Panc1 (cell line): ENCODE data around the gene MAP3K6. TPM values are rescaled to one million over a fixed set of nuclear protein-coding genes. Genes with fewer than 3 reads are reported as not detected.

Experiments used
- ATAC-seq: fragments of 200-7000 bp; cut with Tn5 transposase; 2 replicates; pipeline ENCODE4 v1.9.1; 2020; ENCODE audit warnings: mild to moderate bottlenecking, moderate library complexity
- BruUV-seq: library from RNA; stranded (reverse); fragments of 400-500 nt; replicated peaks from 2 replicates; lab custom pipeline; 2021; lab: Mats Ljungman, UMichigan
- CTCF ChIA-PET: fragments of 300-600 bp; sonication (Branson Sonifier 250); formaldehyde crosslinking; loops from one replicate; lab custom pipeline; 2022; ENCODE audit warnings: antibody characterized with exemption; lab: Charles Lee
- POLR2A ChIA-PET: fragments of 300-600 bp; sonication (Branson Sonifier 250); formaldehyde crosslinking; loops from one replicate; lab custom pipeline; 2022; ENCODE audit warnings: antibody characterized with exemption; lab: Charles Lee
- DNase-seq: peaks from one replicate; pipeline ENCODE4 v3.0.0-alpha.2; 2010; ENCODE audit warnings: low read depth, low spot score
- H3K27ac ChIP-seq: 2 replicates; pipeline ENCODE4 v1.5.1; 2011; ENCODE audit warnings: mild to moderate bottlenecking, low read length, inconsistent platforms
- H3K27me3 ChIP-seq: fragments of 200-500 bp; sonication (Bioruptor generic); 2 replicates; pipeline ENCODE4 v1.6.0; 2014; ENCODE audit warnings: low read length, inconsistent platforms; ENCODE audit not compliant: control insufficient read depth, insufficient read depth
- H3K36me3 ChIP-seq: fragments of 200-500 bp; sonication (Bioruptor generic); 2 replicates; pipeline ENCODE4 v1.5.1; 2014; ENCODE audit warnings: inconsistent platforms, mild to moderate bottlenecking, low read length, moderate library complexity; ENCODE audit not compliant: control insufficient read depth, insufficient read depth
- H3K4me1 ChIP-seq: 2 replicates; pipeline ENCODE4 v1.5.1; 2011; ENCODE audit warnings: inconsistent platforms, mild to moderate bottlenecking, low read length, moderate library complexity; ENCODE audit not compliant: control insufficient read depth, insufficient read depth
- H3K4me3 ChIP-seq, 2 experiments: 2 replicates each; pipeline ENCODE4 v1.5.1; 2011 to 2012; ENCODE audit warnings: low read depth in 2 of 2, low read length in 2 of 2, mild to moderate bottlenecking in 2 of 2, inconsistent platforms in 1 of 2, moderate library complexity in 1 of 2
- H3K9me3 ChIP-seq: fragments of 200-500 bp; sonication (Bioruptor generic); 2 replicates; pipeline ENCODE4 v1.5.1; 2014; ENCODE audit warnings: low read depth, mild to moderate bottlenecking, inconsistent platforms, low read length, moderate library complexity; ENCODE audit not compliant: control insufficient read depth, insufficient read depth
- POLR2AphosphoS5 ChIP-seq: IDR thresholded peaks from 2 replicates; pipeline ENCODE4 v1.6.1; 2012; ENCODE audit warnings: mild to moderate bottlenecking, low read depth, low read length, moderate library complexity
- SIN3A ChIP-seq: IDR thresholded peaks from 2 replicates; pipeline ENCODE4 v1.6.1; 2012; ENCODE audit warnings: low read depth, mild to moderate bottlenecking, low read length, moderate library complexity, borderline replicate concordance; ENCODE audit not compliant: insufficient read depth
- TCF7L2 ChIP-seq: IDR thresholded peaks from 2 replicates; pipeline ENCODE4 v1.6.1; 2011; ENCODE audit warnings: mild to moderate bottlenecking, low read depth, low read length, inconsistent platforms
- in situ Hi-C: cut with HindIII; loops from 2 replicates; pipeline ENCODE4 v1.10.0; 2016; ENCODE audit warnings: low sequenced_read_pairs, low pct_unique_long_range_greater_than_20kb
- intact Hi-C: fragments of 100-400 bp; cut with micrococcal nuclease; formaldehyde crosslinking; loops from one replicate; pipeline ENCODE4 v1.10.0; 2022; ENCODE audit not compliant: unreplicated experiment
- total RNA-seq: library from RNA; stranded (reverse); gene quantifications from one replicate; pipeline ENCODE4 v1.2.1, GENCODE V29; 2021; ENCODE audit not compliant: unreplicated experiment
- TF ChIP-seq, protein P1 (sequence below), 2 experiments: IDR thresholded peaks; 2 replicates each; pipeline ENCODE4 v1.6.1; 2011 to 2012; ENCODE audit warnings: low read depth in 2 of 2, control low read depth in 1 of 2, low read length in 1 of 2, mild to moderate bottlenecking in 1 of 2, moderate library complexity in 1 of 2; ENCODE audit not compliant: insufficient read depth in 1 of 2
- TF ChIP-seq, protein P2 (sequence below): fragments of 450-650 bp; IDR thresholded peaks from 2 replicates; pipeline ENCODE4 v1.5.1; 2017; ENCODE audit warnings: mild to moderate bottlenecking

The MAP3K6 gene
- total RNA-seq, 1 experiment from 2014 or later: 56.9 TPM

- ChIA-PET POLR2A (no interaction called here), CTCF (interaction anchor here (0.8 to 1.1 kb wide), 2 partner anchors 27 to 213 kb away, joined by 4 to 5 read pairs; no protein-coding TSS in a partner anchor)
- H3K9me3 ChIP-seq: no peaks in the 10 kb centered on the region
- intact Hi-C loops: loop anchor here (2.0 to 10.0 kb wide), 3 partner anchors 93 to 271 kb away; no protein-coding TSS in a partner anchor
- TF ChIP-seq POLR2AphosphoS5 (no peak), TCF7L2 (no peak), SIN3A (no peak)
- TF ChIP-seq, protein P1, sequence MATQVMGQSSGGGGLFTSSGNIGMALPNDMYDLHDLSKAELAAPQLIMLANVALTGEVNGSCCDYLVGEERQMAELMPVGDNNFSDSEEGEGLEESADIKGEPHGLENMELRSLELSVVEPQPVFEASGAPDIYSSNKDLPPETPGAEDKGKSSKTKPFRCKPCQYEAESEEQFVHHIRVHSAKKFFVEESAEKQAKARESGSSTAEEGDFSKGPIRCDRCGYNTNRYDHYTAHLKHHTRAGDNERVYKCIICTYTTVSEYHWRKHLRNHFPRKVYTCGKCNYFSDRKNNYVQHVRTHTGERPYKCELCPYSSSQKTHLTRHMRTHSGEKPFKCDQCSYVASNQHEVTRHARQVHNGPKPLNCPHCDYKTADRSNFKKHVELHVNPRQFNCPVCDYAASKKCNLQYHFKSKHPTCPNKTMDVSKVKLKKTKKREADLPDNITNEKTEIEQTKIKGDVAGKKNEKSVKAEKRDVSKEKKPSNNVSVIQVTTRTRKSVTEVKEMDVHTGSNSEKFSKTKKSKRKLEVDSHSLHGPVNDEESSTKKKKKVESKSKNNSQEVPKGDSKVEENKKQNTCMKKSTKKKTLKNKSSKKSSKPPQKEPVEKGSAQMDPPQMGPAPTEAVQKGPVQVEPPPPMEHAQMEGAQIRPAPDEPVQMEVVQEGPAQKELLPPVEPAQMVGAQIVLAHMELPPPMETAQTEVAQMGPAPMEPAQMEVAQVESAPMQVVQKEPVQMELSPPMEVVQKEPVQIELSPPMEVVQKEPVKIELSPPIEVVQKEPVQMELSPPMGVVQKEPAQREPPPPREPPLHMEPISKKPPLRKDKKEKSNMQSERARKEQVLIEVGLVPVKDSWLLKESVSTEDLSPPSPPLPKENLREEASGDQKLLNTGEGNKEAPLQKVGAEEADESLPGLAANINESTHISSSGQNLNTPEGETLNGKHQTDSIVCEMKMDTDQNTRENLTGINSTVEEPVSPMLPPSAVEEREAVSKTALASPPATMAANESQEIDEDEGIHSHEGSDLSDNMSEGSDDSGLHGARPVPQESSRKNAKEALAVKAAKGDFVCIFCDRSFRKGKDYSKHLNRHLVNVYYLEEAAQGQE (IDR thresholded peaks at IDR 0.05; ENCODE audit: insufficient read depth in 1 of 2, low read depth in 2 of 2, low read length in 1 of 2): no peak
- TF ChIP-seq, protein P2, sequence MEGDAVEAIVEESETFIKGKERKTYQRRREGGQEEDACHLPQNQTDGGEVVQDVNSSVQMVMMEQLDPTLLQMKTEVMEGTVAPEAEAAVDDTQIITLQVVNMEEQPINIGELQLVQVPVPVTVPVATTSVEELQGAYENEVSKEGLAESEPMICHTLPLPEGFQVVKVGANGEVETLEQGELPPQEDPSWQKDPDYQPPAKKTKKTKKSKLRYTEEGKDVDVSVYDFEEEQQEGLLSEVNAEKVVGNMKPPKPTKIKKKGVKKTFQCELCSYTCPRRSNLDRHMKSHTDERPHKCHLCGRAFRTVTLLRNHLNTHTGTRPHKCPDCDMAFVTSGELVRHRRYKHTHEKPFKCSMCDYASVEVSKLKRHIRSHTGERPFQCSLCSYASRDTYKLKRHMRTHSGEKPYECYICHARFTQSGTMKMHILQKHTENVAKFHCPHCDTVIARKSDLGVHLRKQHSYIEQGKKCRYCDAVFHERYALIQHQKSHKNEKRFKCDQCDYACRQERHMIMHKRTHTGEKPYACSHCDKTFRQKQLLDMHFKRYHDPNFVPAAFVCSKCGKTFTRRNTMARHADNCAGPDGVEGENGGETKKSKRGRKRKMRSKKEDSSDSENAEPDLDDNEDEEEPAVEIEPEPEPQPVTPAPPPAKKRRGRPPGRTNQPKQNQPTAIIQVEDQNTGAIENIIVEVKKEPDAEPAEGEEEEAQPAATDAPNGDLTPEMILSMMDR: no peak
- peaks cover 6% of the 10 kb centered on the region for H3K4me1 ChIP-seq
- H3K36me3 ChIP-seq: no peaks in the 10 kb centered on the region
- no peaks in the 10 kb centered on the region for H3K27me3 ChIP-seq
- no TSS peak for BruUV-seq
- in situ Hi-C loops: no loop called here
- ATAC-seq: no peak
- no peak overlapping the region; a peak in 1 of 4 replicates for H3K4me3 ChIP-seq
- H3K27ac ChIP-seq: no peak overlapping the region
- no peak for DNase-seq
Measured at GRCh38 chr1:27393641-27394281, 27.0 kb upstream of the MAP3K6 start.

DNA sequence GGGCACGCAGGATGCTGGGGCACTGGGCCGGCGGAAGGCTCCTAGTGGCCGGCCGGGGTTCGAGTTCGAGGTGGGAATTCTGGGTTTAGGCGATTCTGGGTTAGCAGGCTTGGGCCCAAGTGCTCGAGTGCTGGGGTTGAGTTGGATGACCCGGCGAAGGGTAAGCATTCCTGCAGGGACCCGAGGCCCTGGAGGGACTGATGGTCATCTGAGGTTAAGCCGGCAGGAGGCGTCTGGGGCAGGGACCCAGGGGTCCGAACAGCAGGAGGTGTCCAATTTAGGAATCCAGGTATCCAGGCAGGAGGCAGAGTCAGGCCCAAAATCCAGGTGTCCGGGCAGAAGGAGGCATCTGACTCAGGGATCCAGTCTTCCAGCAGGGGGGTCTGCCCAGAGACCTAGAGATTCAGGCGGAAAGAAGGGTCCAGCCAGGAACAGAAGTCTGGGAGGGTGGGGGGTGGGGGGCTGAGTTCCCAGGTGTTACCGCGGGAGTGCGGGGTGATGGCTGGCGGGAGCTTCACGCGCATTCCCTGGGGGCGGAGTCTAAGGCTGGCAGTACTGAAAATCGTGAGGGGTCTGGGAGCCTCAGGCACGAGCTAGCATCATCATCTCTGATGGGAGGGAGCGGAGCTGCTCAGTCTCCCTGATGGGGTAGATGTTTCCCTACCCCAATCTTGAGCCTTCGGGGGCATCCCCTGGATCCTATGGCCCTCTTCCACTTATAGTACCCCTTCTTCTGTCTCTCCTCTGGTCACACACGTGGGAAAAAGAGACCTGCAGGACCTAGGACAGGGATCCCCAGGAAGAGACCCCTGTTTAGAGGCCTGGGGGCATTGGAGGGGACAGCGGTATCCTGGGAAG lies 26.2 kb upstream of the MAP3K6 start:
- POLR2A ChIA-PET: no interaction called here
- Histone ChIP-seq H3K9me3 (no peaks in the 10 kb centered on the region), H3K27me3 (no peaks in the 10 kb centered on the region), H3K4me3 (peak overlapping the region; percentile 65 to 71), H3K36me3 (no peaks in the 10 kb centered on the region), H3K4me1 (peaks cover 6% of the 10 kb centered on the region), H3K27ac (peak overlapping the region; percentile 69)
- CTCF ChIA-PET: interaction anchor here (0.8 to 1.1 kb wide), 2 partner anchors 27 to 214 kb away, joined by 4 to 5 read pairs; no protein-coding TSS in a partner anchor
- peak; percentile 52 for ATAC-seq
- BruUV-seq: no TSS peak
- no peak for TF ChIP-seq POLR2AphosphoS5
- TF ChIP-seq, protein P2: peak; percentile 43
- TF ChIP-seq, protein P1 (IDR thresholded peaks at IDR 0.05; ENCODE audit: insufficient read depth in 1 of 2, low read depth in 2 of 2, low read length in 1 of 2): no peak
- intact Hi-C loops (loop anchor here (5.0 to 10.0 kb wide), 2 partner anchors 214 to 272 kb away; no protein-coding TSS in a partner anchor), in situ Hi-C loops (no loop called here)
- DNase-seq: no peak
